HepG2 (cell line): ENCODE measurements around the gene COLEC12. TPM values are rescaled to one million over a fixed set of nuclear protein-coding genes. Genes with fewer than 3 reads are reported as not detected.

Experiments
- ATAC-seq: fragments of 200-7000 bp; cut with Tn5 transposase; 3 replicates; pipeline ENCODE4 v1.9.1; 2020; ENCODE audit warnings: mild to moderate bottlenecking, moderate library complexity
- BruUV-seq: library from RNA; stranded (reverse); fragments of 400-500 nt; replicated peaks from 2 replicates; lab custom pipeline; 2021; lab: Mats Ljungman, UMichigan
- CTCF ChIA-PET: fragments of 300-600 bp; formaldehyde crosslinking; extraction: SDS; loops from one replicate; lab custom pipeline; 2021; ENCODE audit warnings: low total read pairs, inconsistent platforms, low intra/inter-chr PET ratio; lab: Yijun Ruan, JAX
- POLR2A ChIA-PET: fragments of 350-600 bp; sonication (Branson Sonifier 250); formaldehyde crosslinking; loops from one replicate; lab custom pipeline; 2020; ENCODE audit warnings: antibody characterized with exemption, inconsistent platforms; lab: Yijun Ruan, JAX
- DNase-seq: peaks from one replicate; pipeline ENCODE4 v3.0.0-alpha.2; 2015; ENCODE audit warnings: low spot score
- FAIRE-seq: peaks from 3 replicates; lab custom pipeline; 2011; peaks lifted over from hg19 to GRCh38; lab: Jason Lieb, UNC
- H2AFZ ChIP-seq: one replicate; pipeline ENCODE4 v1.6.1; 2011; ENCODE audit warnings: low read length, inconsistent platforms
- H3K27ac ChIP-seq: fragments of 300-600 bp; 3 replicates; pipeline ENCODE4 v1.8.0; 2011; ENCODE audit warnings: mixed run types, mild to moderate bottlenecking, mixed read lengths, low read length, inconsistent platforms; ENCODE audit not compliant: insufficient read depth; ENCODE audit errors: extremely low read length
- H3K27me3 ChIP-seq, 2 experiments: fragments of 200-600 bp in 1 of 2; 2 replicates in 1 of 2; 3 replicates in 1 of 2; pipeline versions ENCODE4 v1.6.0 to v1.8.0; 2011; ENCODE audit warnings: low read length in 2 of 2, mild to moderate bottlenecking in 2 of 2, moderate library complexity in 2 of 2, inconsistent platforms in 1 of 2; ENCODE audit not compliant: insufficient read depth in 2 of 2, control insufficient read depth in 1 of 2
- H3K36me3 ChIP-seq, 2 experiments: fragments of 200-600 bp in 1 of 2; replicated peaks in 1 of 2; 2 replicates in 1 of 2; 3 replicates in 1 of 2; pipeline versions ENCODE4 v1.5.1 to v1.8.0; 2011; ENCODE audit warnings: low read length in 2 of 2, inconsistent platforms in 1 of 2; ENCODE audit not compliant: insufficient read depth in 2 of 2, control insufficient read depth in 1 of 2
- H3K4me1 ChIP-seq: 2 replicates; pipeline ENCODE4 v1.5.1; 2012; ENCODE audit warnings: low read length, inconsistent platforms; ENCODE audit not compliant: insufficient read depth
- H3K4me2 ChIP-seq: 2 replicates; pipeline ENCODE4 v1.6.0; 2011; ENCODE audit warnings: low read depth, low read length, inconsistent platforms
- H3K4me3 ChIP-seq, 3 experiments: fragments of 200-600 bp in 1 of 3; sonication (generic), shearing (Covaris generic) in 1 of 3; replicated peaks in 1 of 3; 2 replicates each; pipeline ENCODE4 v1.5.1; 2011 to 2016; ENCODE audit warnings: low read length in 3 of 3, inconsistent platforms in 2 of 3, low read depth in 2 of 3, mild to moderate bottlenecking in 2 of 3, control low read depth in 1 of 3, mixed read lengths in 1 of 3; ENCODE audit not compliant: insufficient read depth in 1 of 3
- H3K79me2 ChIP-seq: one replicate; pipeline ENCODE4 v1.6.1; 2011; ENCODE audit warnings: low read length, inconsistent platforms; ENCODE audit not compliant: insufficient read depth
- H3K9ac ChIP-seq: 2 replicates; pipeline ENCODE4 v1.6.0; 2011; ENCODE audit warnings: mild to moderate bottlenecking, low read depth, low read length, inconsistent platforms; ENCODE audit not compliant: insufficient read depth
- H3K9me3 ChIP-seq: 2 replicates; pipeline ENCODE4 v1.5.1; 2012; ENCODE audit warnings: mild to moderate bottlenecking, low read length
- H4K20me1 ChIP-seq: 2 replicates; pipeline ENCODE4 v1.6.0; 2011; ENCODE audit warnings: inconsistent platforms, mild to moderate bottlenecking, low read length, moderate library complexity; ENCODE audit not compliant: insufficient read depth
- HOMEZ ChIP-seq: IDR thresholded peaks from 2 replicates; pipeline ENCODE4 v1.6.1; 2016; ENCODE audit warnings: low read depth
- POLR2AphosphoS2 ChIP-seq: IDR thresholded peaks from 2 replicates; pipeline ENCODE4 v1.6.1; 2011; ENCODE audit warnings: low read depth, low read length, improper control_type of control experiment
- SPEN ChIP-seq: sonication (generic); formaldehyde crosslinking; IDR thresholded peaks from 2 replicates; pipeline ENCODE4 v1.5.1; 2020; ENCODE audit warnings: low read depth, mild to moderate bottlenecking, missing genetic modification reagents
- TFDP1 ChIP-seq: IDR thresholded peaks from 2 replicates; pipeline ENCODE4 v1.6.1; 2016; ENCODE audit warnings: missing compliant biosample characterization, missing genetic modification reagents, borderline replicate concordance
- ZNF280D ChIP-seq: sonication (generic); formaldehyde crosslinking; IDR thresholded peaks from 2 replicates; pipeline ENCODE4 v1.5.1; 2020; ENCODE audit warnings: mild to moderate bottlenecking, missing genetic modification reagents
- WGBS: methylation state at CpG from one replicate; pipeline ENCODE4 v1.1.6; 2017; ENCODE audit warnings: low lambda C conversion rate; 5-methylcytosine and 5-hydroxymethylcytosine counted together
- in situ Hi-C: cut with HindIII; loops from 2 replicates; pipeline ENCODE4 v1.10.0; 2017; ENCODE audit warnings: low pct_unique_long_range_greater_than_20kb; ENCODE audit not compliant: extremely low pct_ligation_motif_present
- intact Hi-C: fragments of 100-400 bp; cut with micrococcal nuclease; formaldehyde crosslinking; loops from one replicate; pipeline ENCODE4 v1.10.0; 2022; ENCODE audit not compliant: unreplicated experiment
- polyA plus RNA-seq, 8 experiments: library from polyadenylated mRNA; depleted of rRNA in 3 of 8; stranded (reverse) in 7 of 8; unstranded in 1 of 8; fragments of >200 nt; fragmentation: Illumina TruSeq in 4 of 8; extraction: Trizol in 4 of 8; gene quantifications; 2 replicates each; pipeline versions ENCODE4 v1.2.1 to v1.2.3, GENCODE V29; 2011 to 2016; ENCODE audit warnings: low read depth in 4 of 8, missing spikeins in 1 of 8, mixed read lengths in 1 of 8; ENCODE audit not compliant: insufficient read depth in 1 of 8
- total RNA-seq, 5 experiments: library from RNA; depleted of rRNA; stranded (reverse); fragments of >200 nt; fragmentation: Illumina TruSeq; extraction: Trizol; gene quantifications; 2 replicates each; pipeline ENCODE4 v1.2.3, GENCODE V29; 2016; ENCODE audit warnings: low read depth in 1 of 5

The COLEC12 gene
- total and polyA plus RNA-seq, 2 of the 13 experiments (the other 11 are each of a cell fraction or from before 2014, with no cell fraction given): 0.02 to 0.11 TPM

GRCh38 chr18:459814-460593 is 40.5 kb downstream of the COLEC12 start:
- H3K36me3 ChIP-seq: no peaks in the 10 kb centered on the region
- in situ Hi-C loops (no loop called here), intact Hi-C loops (no loop called here)
- 63% methylated on average over 14 of the region's 14 CpGs for WGBS
- TF ChIP-seq HOMEZ (CRISPR knock-in tag) (no peak), SPEN (CRISPR knock-in tag) (no peak), ZNF280D (CRISPR knock-in tag) (no peak), TFDP1 (CRISPR knock-in tag) (no peak), POLR2AphosphoS2 (no peak)
- no peaks in the 10 kb centered on the region for H3K4me1 ChIP-seq
- H3K9ac ChIP-seq: no peak overlapping the region
- CTCF ChIA-PET: no interaction called here
- no peaks in the 10 kb centered on the region for H4K20me1 ChIP-seq
- H3K27ac ChIP-seq: no peak overlapping the region
- BruUV-seq: no TSS peak
- H3K4me3 ChIP-seq: no peak overlapping the region
- no peaks in the 10 kb centered on the region for H3K79me2 ChIP-seq
- peaks cover 0 to 14% of the 10 kb centered on the region in 2 experiments; a peak in 2 of 5 replicates for H3K27me3 ChIP-seq
- POLR2A ChIA-PET: no interaction called here
- ATAC-seq (no peak), FAIRE-seq (no peak), DNase-seq (no peak)
- no peak overlapping the region for H2AFZ ChIP-seq
- no peaks in the 10 kb centered on the region for H3K9me3 ChIP-seq
- H3K4me2 ChIP-seq: no peak overlapping the region
